HepG2 (cell line): ENCODE measurements around the gene EIF5A. TPM values are rescaled to one million over a fixed set of nuclear protein-coding genes. Genes with fewer than 3 reads are reported as not detected.

ENCODE experiments used
- BORCS8-MEF2B ChIP-seq: sonication (generic); formaldehyde crosslinking; IDR thresholded peaks from 2 replicates; pipeline ENCODE4 v1.8.0; 2022; ENCODE audit warnings: mild to moderate bottlenecking, missing genetic modification reagents
- CCDC6 ChIP-seq: sonication (generic); formaldehyde crosslinking; IDR thresholded peaks from 2 replicates; pipeline ENCODE4 v1.8.1; 2022; ENCODE audit warnings: mild to moderate bottlenecking, missing genetic modification reagents, moderate library complexity
- EED ChIP-seq: sonication (generic); formaldehyde crosslinking; IDR thresholded peaks from 2 replicates; pipeline ENCODE4 v1.5.0; 2020; ENCODE audit warnings: mild to moderate bottlenecking, missing genetic modification reagents
- ETS1 ChIP-seq: sonication (generic); formaldehyde crosslinking; IDR thresholded peaks from 2 replicates; pipeline ENCODE4 v1.4.0; 2020; ENCODE audit warnings: missing genetic modification reagents
- FOSL2 ChIP-seq: sonication (generic); formaldehyde crosslinking; IDR thresholded peaks from 2 replicates; pipeline ENCODE4 v1.4.0; 2020; ENCODE audit warnings: missing genetic modification reagents
- GTF3A ChIP-seq: sonication (generic); formaldehyde crosslinking; conservative IDR thresholded peaks from 2 replicates; pipeline ENCODE4 v1.4.0; 2020; ENCODE audit warnings: mild to moderate bottlenecking, missing genetic modification reagents
- HNF4A ChIP-seq: sonication (generic); formaldehyde crosslinking; IDR thresholded peaks from 2 replicates; pipeline ENCODE4 v1.4.0; 2020; ENCODE audit warnings: missing genetic modification reagents
- KLF9 ChIP-seq: IDR thresholded peaks from 2 replicates; pipeline ENCODE4 v1.6.1; 2016; ENCODE audit warnings: low read depth
- MAFG ChIP-seq: sonication (generic); formaldehyde crosslinking; IDR thresholded peaks from 2 replicates; pipeline ENCODE4 v1.5.1; 2020; ENCODE audit warnings: mild to moderate bottlenecking, missing genetic modification reagents
- RARA ChIP-seq: IDR thresholded peaks from 2 replicates; pipeline ENCODE4 v1.6.1; 2016; ENCODE audit warnings: missing genetic modification reagents, missing compliant biosample characterization
- SNAI1 ChIP-seq: sonication (generic); formaldehyde crosslinking; IDR thresholded peaks from 2 replicates; pipeline ENCODE4 v1.5.0; 2020; ENCODE audit warnings: mild to moderate bottlenecking, missing genetic modification reagents, borderline replicate concordance
- SNRNP70 ChIP-seq: fragments of 200-400 bp; formaldehyde crosslinking; IDR thresholded peaks from 2 replicates; pipeline ENCODE4 v1.6.1; 2017; ENCODE audit warnings: mild to moderate bottlenecking, low read depth, low read length, moderate library complexity
- ZBTB42 ChIP-seq: sonication (generic); formaldehyde crosslinking; IDR thresholded peaks from 2 replicates; pipeline ENCODE4 v1.5.0; 2020; ENCODE audit warnings: mild to moderate bottlenecking, missing genetic modification reagents
- ZFP62 ChIP-seq: sonication (generic); formaldehyde crosslinking; IDR thresholded peaks from 2 replicates; pipeline ENCODE4 v1.4.0; 2020; ENCODE audit warnings: missing genetic modification reagents
- ZNF577 ChIP-seq: sonication (generic); formaldehyde crosslinking; IDR thresholded peaks from 2 replicates; pipeline ENCODE4 v1.4.0; 2020; ENCODE audit warnings: mild to moderate bottlenecking, low read depth, missing genetic modification reagents, borderline replicate concordance
- ZNF773 ChIP-seq: sonication (generic); formaldehyde crosslinking; IDR thresholded peaks from 2 replicates; pipeline ENCODE4 v1.4.0; 2020; ENCODE audit warnings: missing genetic modification reagents, borderline replicate concordance
- ZNF883 ChIP-seq: sonication (generic); formaldehyde crosslinking; IDR thresholded peaks from 2 replicates; pipeline ENCODE4 v1.5.1; 2020; ENCODE audit warnings: mild to moderate bottlenecking, missing genetic modification reagents; ENCODE audit errors: not compliant biosample characterization
- ZSCAN30 ChIP-seq: sonication (generic); formaldehyde crosslinking; IDR thresholded peaks from 2 replicates; pipeline ENCODE4 v1.5.0; 2020; ENCODE audit warnings: mild to moderate bottlenecking, missing genetic modification reagents
- polyA plus RNA-seq, 8 experiments: library from polyadenylated mRNA; depleted of rRNA in 3 of 8; stranded (reverse) in 7 of 8; unstranded in 1 of 8; fragments of >200 nt; fragmentation: Illumina TruSeq in 4 of 8; extraction: Trizol in 4 of 8; gene quantifications; 2 replicates each; pipeline versions ENCODE4 v1.2.1 to v1.2.3, GENCODE V29; 2011 to 2016; ENCODE audit warnings: low read depth in 4 of 8, missing spikeins in 1 of 8, mixed read lengths in 1 of 8; ENCODE audit not compliant: insufficient read depth in 1 of 8
- total RNA-seq, 5 experiments: library from RNA; depleted of rRNA; stranded (reverse); fragments of >200 nt; fragmentation: Illumina TruSeq; extraction: Trizol; gene quantifications; 2 replicates each; pipeline ENCODE4 v1.2.3, GENCODE V29; 2016; ENCODE audit warnings: low read depth in 1 of 5
- TF ChIP-seq, protein P1 (sequence below): sonication (generic); formaldehyde crosslinking; IDR thresholded peaks from 2 replicates; pipeline ENCODE4 v1.5.0; 2020; ENCODE audit warnings: mild to moderate bottlenecking, missing genetic modification reagents, borderline replicate concordance
- TF ChIP-seq, protein P2 (sequence below): sonication (generic); formaldehyde crosslinking; IDR thresholded peaks from 2 replicates; pipeline ENCODE4 v1.4.0; 2020; ENCODE audit warnings: mild to moderate bottlenecking, missing genetic modification reagents
- TF ChIP-seq, protein P3 (sequence below): sonication (generic); formaldehyde crosslinking; IDR thresholded peaks from 2 replicates; pipeline ENCODE4 v1.8.1; 2022; ENCODE audit warnings: mild to moderate bottlenecking, missing genetic modification reagents

Gene EIF5A
- total and polyA plus RNA-seq, 2 of the 13 experiments (the other 11 are each of a cell fraction or from before 2014, with no cell fraction given) = 319 to 337 TPM

- TF ChIP-seq, protein P1, sequence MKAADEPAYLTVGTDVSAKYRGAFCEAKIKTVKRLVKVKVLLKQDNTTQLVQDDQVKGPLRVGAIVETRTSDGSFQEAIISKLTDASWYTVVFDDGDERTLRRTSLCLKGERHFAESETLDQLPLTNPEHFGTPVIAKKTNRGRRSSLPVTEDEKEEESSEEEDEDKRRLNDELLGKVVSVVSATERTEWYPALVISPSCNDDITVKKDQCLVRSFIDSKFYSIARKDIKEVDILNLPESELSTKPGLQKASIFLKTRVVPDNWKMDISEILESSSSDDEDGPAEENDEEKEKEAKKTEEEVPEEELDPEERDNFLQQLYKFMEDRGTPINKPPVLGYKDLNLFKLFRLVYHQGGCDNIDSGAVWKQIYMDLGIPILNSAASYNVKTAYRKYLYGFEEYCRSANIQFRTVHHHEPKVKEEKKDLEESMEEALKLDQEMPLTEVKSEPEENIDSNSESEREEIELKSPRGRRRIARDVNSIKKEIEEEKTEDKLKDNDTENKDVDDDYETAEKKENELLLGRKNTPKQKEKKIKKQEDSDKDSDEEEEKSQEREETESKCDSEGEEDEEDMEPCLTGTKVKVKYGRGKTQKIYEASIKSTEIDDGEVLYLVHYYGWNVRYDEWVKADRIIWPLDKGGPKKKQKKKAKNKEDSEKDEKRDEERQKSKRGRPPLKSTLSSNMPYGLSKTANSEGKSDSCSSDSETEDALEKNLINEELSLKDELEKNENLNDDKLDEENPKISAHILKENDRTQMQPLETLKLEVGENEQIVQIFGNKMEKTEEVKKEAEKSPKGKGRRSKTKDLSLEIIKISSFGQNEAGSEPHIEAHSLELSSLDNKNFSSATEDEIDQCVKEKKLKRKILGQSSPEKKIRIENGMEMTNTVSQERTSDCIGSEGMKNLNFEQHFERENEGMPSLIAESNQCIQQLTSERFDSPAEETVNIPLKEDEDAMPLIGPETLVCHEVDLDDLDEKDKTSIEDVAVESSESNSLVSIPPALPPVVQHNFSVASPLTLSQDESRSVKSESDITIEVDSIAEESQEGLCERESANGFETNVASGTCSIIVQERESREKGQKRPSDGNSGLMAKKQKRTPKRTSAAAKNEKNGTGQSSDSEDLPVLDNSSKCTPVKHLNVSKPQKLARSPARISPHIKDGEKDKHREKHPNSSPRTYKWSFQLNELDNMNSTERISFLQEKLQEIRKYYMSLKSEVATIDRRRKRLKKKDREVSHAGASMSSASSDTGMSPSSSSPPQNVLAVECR = peak; percentile 95
- 0 out of 2 replicates have a peak, but pooled peaks have one; percentile 24 for TF ChIP-seq RARA (CRISPR knock-in tag)
- no peak for TF ChIP-seq ZSCAN30 (CRISPR knock-in tag)
- TF ChIP-seq ZNF577 = no peak
- no peak for TF ChIP-seq ETS1 (CRISPR knock-in tag)
- TF ChIP-seq FOSL2 (CRISPR knock-in tag) = peak; percentile 49
- TF ChIP-seq CCDC6 (CRISPR knock-in tag) = peak; percentile 80
- no peak for TF ChIP-seq EED (CRISPR knock-in tag)
- TF ChIP-seq MAFG (CRISPR knock-in tag) = no peak
- TF ChIP-seq ZFP62 (CRISPR knock-in tag) = no peak
- no peak for TF ChIP-seq ZNF773 (CRISPR knock-in tag)
- peak; percentile 68; the same call in 1 of the 2 replicates for TF ChIP-seq GTF3A (CRISPR knock-in tag)
- no peak; the same call in 1 of the 2 replicates for TF ChIP-seq HNF4A (CRISPR knock-in tag)
- no peak for TF ChIP-seq ZBTB42 (CRISPR knock-in tag)
- no peak for TF ChIP-seq SNAI1 (CRISPR knock-in tag)
- TF ChIP-seq ZNF883 (CRISPR knock-in tag) = peak; percentile 48
- TF ChIP-seq SNRNP70 = no peak
- TF ChIP-seq, protein P2, sequence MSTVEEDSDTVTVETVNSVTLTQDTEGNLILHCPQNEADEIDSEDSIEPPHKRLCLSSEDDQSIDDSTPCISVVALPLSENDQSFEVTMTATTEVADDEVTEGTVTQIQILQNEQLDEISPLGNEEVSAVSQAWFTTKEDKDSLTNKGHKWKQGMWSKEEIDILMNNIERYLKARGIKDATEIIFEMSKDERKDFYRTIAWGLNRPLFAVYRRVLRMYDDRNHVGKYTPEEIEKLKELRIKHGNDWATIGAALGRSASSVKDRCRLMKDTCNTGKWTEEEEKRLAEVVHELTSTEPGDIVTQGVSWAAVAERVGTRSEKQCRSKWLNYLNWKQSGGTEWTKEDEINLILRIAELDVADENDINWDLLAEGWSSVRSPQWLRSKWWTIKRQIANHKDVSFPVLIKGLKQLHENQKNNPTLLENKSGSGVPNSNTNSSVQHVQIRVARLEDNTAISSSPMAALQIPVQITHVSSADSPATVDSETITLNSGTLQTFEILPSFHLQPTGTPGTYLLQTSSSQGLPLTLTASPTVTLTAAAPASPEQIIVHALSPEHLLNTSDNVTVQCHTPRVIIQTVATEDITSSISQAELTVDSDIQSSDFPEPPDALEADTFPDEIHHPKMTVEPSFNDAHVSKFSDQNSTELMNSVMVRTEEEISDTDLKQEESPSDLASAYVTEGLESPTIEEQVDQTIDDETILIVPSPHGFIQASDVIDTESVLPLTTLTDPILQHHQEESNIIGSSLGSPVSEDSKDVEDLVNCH (CRISPR knock-in tag) = no peak
- TF ChIP-seq BORCS8-MEF2B (CRISPR knock-in tag) = peak; percentile 89
- TF ChIP-seq, protein P3, sequence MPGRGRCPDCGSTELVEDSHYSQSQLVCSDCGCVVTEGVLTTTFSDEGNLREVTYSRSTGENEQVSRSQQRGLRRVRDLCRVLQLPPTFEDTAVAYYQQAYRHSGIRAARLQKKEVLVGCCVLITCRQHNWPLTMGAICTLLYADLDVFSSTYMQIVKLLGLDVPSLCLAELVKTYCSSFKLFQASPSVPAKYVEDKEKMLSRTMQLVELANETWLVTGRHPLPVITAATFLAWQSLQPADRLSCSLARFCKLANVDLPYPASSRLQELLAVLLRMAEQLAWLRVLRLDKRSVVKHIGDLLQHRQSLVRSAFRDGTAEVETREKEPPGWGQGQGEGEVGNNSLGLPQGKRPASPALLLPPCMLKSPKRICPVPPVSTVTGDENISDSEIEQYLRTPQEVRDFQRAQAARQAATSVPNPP (CRISPR knock-in tag) = peak; percentile 79; the same call in 1 of the 2 replicates
- no peak for TF ChIP-seq KLF9 (CRISPR knock-in tag)
These were observed 7.5 kb downstream of the EIF5A start, which contains the start of gene GPS2 (continued) for GRCh38 chr17:7314719-7315569.
